DOHH2 (cell line): Measurements from ENCODE around the gene PRTN3.

Experiments
- H3F3A ChIP-seq: fragments of 200-600 bp; sonication (generic), shearing (Covaris generic); 2 replicates; pipeline ENCODE4 v1.6.0; 2016; ENCODE audit warnings: antibody characterized with exemption, mild to moderate bottlenecking; ENCODE audit not compliant: control insufficient read depth, insufficient read depth
- H3K27ac ChIP-seq: fragments of 200-600 bp; sonication (generic); 2 replicates; pipeline ENCODE4 v1.5.1; 2014; ENCODE audit warnings: low read depth, mild to moderate bottlenecking, low read length, moderate library complexity
- H3K27me3 ChIP-seq: fragments of 200-600 bp; sonication (generic); 2 replicates; pipeline ENCODE4 v1.6.1; 2014; ENCODE audit warnings: mild to moderate bottlenecking, low read length, mixed read lengths; ENCODE audit not compliant: control insufficient read depth
- H3K36me3 ChIP-seq: fragments of 200-600 bp; sonication (generic); 2 replicates; pipeline ENCODE4 v1.6.1; 2014; ENCODE audit warnings: mild to moderate bottlenecking, low read length, moderate library complexity, mixed read lengths; ENCODE audit not compliant: control insufficient read depth
- H3K4me1 ChIP-seq: fragments of 200-600 bp; sonication (generic); 2 replicates; pipeline ENCODE4 v1.6.1; 2014; ENCODE audit warnings: mild to moderate bottlenecking, low read length, mixed read lengths; ENCODE audit not compliant: control insufficient read depth
- H3K4me2 ChIP-seq: fragments of 200-600 bp; sonication (generic); 2 replicates; pipeline ENCODE4 v1.6.0; 2014; ENCODE audit warnings: mild to moderate bottlenecking, low read length, moderate library complexity
- H3K4me3 ChIP-seq: fragments of 200-600 bp; sonication (generic); 2 replicates; pipeline ENCODE4 v1.5.1; 2014; ENCODE audit warnings: mild to moderate bottlenecking, low read length, mixed read lengths
- H3K79me2 ChIP-seq: fragments of 200-600 bp; sonication (generic); 2 replicates; pipeline ENCODE4 v1.6.1; 2014; ENCODE audit warnings: mild to moderate bottlenecking, low read length, mixed read lengths; ENCODE audit not compliant: control insufficient read depth
- H3K9me2 ChIP-seq: fragments of 200-600 bp; sonication (generic); replicated peaks from 2 replicates; pipeline ENCODE4 v1.6.1; 2014; ENCODE audit warnings: mild to moderate bottlenecking, low read length, mixed read lengths; ENCODE audit not compliant: control insufficient read depth
- H3K9me3 ChIP-seq: fragments of 200-600 bp; sonication (generic); 2 replicates; pipeline ENCODE4 v1.6.1; 2014; ENCODE audit warnings: antibody characterized with exemption, low read length, mixed read lengths; ENCODE audit not compliant: control insufficient read depth, insufficient read depth
- H4K20me1 ChIP-seq: fragments of 200-600 bp; sonication (generic); 2 replicates; pipeline ENCODE4 v1.6.0; 2014; ENCODE audit warnings: low read depth, mild to moderate bottlenecking, antibody characterized with exemption, low read length, moderate library complexity; ENCODE audit not compliant: control insufficient read depth, insufficient read depth
- CTCF ChIP-seq: fragments of 200-600 bp; sonication (generic); IDR thresholded peaks from one replicate; pipeline ENCODE4 v1.5.1; 2014; ENCODE audit warnings: antibody characterized with exemption, mild to moderate bottlenecking, low read depth, low read length; ENCODE audit not compliant: poor library complexity, severe bottlenecking
- EZH2phosphoT487 ChIP-seq: fragments of 200-600 bp; sonication (generic); IDR thresholded peaks from 2 replicates; pipeline ENCODE4 v1.6.1; 2017; ENCODE audit warnings: borderline replicate concordance, mild to moderate bottlenecking, antibody characterized with exemption, low read length, moderate library complexity, mixed read lengths

Gene PRTN3

GRCh38 chr19:870314-870713 lies 29.5 kb downstream of the PRTN3 start:
- H3K27ac ChIP-seq, result no peak overlapping the region

GRCh38 chr19:870963-871401 lies 30.2 kb downstream of the PRTN3 start:
- Histone ChIP-seq H3K36me3 (no peaks in the 10 kb centered on the region), H3K27ac (no peak overlapping the region), H3K4me1 (peaks cover 9% of the 10 kb centered on the region), H3K9me3 (no peaks in the 10 kb centered on the region), H3K9me2 (no peaks in the 10 kb centered on the region), H3F3A (peaks cover 5% of the 10 kb centered on the region; the same call in 1 of the 2 replicates), H3K27me3 (no peaks in the 10 kb centered on the region), H3K4me3 (no peak overlapping the region), H3K4me2 (no peak overlapping the region), H4K20me1 (peaks cover 5% of the 10 kb centered on the region), H3K79me2 (no peaks in the 10 kb centered on the region)
- no peak for TF ChIP-seq CTCF
- TF ChIP-seq EZH2phosphoT487, result no peak

More at GRCh38 chr19:870314-870713, 29.5 kb downstream of the PRTN3 start:
- H3K9me3 ChIP-seq, result no peaks in the 10 kb centered on the region
- H4K20me1 ChIP-seq, result peaks cover 5% of the 10 kb centered on the region
- TF ChIP-seq CTCF, result no peak
- no peak for TF ChIP-seq EZH2phosphoT487
- H3K9me2 ChIP-seq, result no peaks in the 10 kb centered on the region
- H3K4me3 ChIP-seq, result no peak overlapping the region
- H3K4me2 ChIP-seq, result no peak overlapping the region
- H3K4me1 ChIP-seq, result peaks cover 9% of the 10 kb centered on the region
- H3F3A ChIP-seq, result peaks cover 5% of the 10 kb centered on the region; the same call in 1 of the 2 replicates
- H3K79me2 ChIP-seq, result no peaks in the 10 kb centered on the region
- no peaks in the 10 kb centered on the region for H3K27me3 ChIP-seq
- no peaks in the 10 kb centered on the region for H3K36me3 ChIP-seq

GRCh38 chr19:871446-872265 lies 30.9 kb downstream of the PRTN3 start:
- peak overlapping the region; percentile 63; the same call in 1 of the 2 replicates for H3K4me3 ChIP-seq
- H3K9me2 ChIP-seq, result no peaks in the 10 kb centered on the region
- H3K4me2 ChIP-seq, result peak overlapping the region; percentile 71
- no peak overlapping the region for H3K27ac ChIP-seq
- H3K27me3 ChIP-seq, result no peaks in the 10 kb centered on the region
- no peaks in the 10 kb centered on the region for H3K9me3 ChIP-seq
- TF ChIP-seq CTCF (no peak), EZH2phosphoT487 (no peak)
- no peaks in the 10 kb centered on the region for H3K79me2 ChIP-seq
- no peaks in the 10 kb centered on the region for H3K36me3 ChIP-seq
- peaks cover 5% of the 10 kb centered on the region for H4K20me1 ChIP-seq
- H3K4me1 ChIP-seq, result peaks cover 9% of the 10 kb centered on the region
- peaks cover 5% of the 10 kb centered on the region; the same call in 1 of the 2 replicates for H3F3A ChIP-seq
